Uterus (tissue), 4 donors: ENCODE measurements around the gene TIMM44. TPM values are rescaled to one million over a fixed set of nuclear protein-coding genes. Genes with fewer than 3 reads are reported as not detected.

ENCODE experiments used
- DNase-seq, 2 donors: peaks; one replicate each; pipeline ENCODE4 v3.0.0-alpha.2; 2019 to 2020
- H3K27ac ChIP-seq, 2 donors: fragments of 200-600 bp; sonication (generic); 1 replicate in 1 of 2; 2 replicates in 1 of 2; pipeline ENCODE4 v1.5.1; 2016 to 2018
- H3K27me3 ChIP-seq, 2 donors: fragments of 200-600 bp; sonication (generic); one replicate each; pipeline ENCODE4 v1.5.1; 2018 to 2019; ENCODE audit warnings: control low read depth in 1 of 2
- H3K36me3 ChIP-seq, 2 donors: fragments of 200-600 bp; sonication (generic); one replicate each; pipeline ENCODE4 v1.5.1; 2019; ENCODE audit warnings: control low read depth in 1 of 2
- H3K4me1 ChIP-seq, 2 donors: fragments of 200-600 bp; sonication (generic); one replicate each; pipeline ENCODE4 v1.5.1; 2018 to 2019; ENCODE audit warnings: control low read depth in 1 of 2
- H3K4me3 ChIP-seq, 2 donors: fragments of 200-600 bp; sonication (generic); 1 replicate in 1 of 2; 2 replicates in 1 of 2; pipeline ENCODE4 v1.5.1; 2018 to 2019; ENCODE audit warnings: mild to moderate bottlenecking in 1 of 2
- H3K9me3 ChIP-seq, 2 donors: fragments of 200-600 bp; sonication (generic); one replicate each; pipeline ENCODE4 v1.5.1; 2019; ENCODE audit warnings: control low read depth in 1 of 2
- CTCF ChIP-seq, 4 experiments: fragments of 200-600 bp in 2 of 4; fragments of 450-650 bp in 2 of 4; sonication (generic) in 2 of 4; IDR thresholded peaks; one replicate each; pipeline ENCODE4 v1.5.1; 2016 to 2019; ENCODE audit warnings: antibody characterized with exemption in 4 of 4, mild to moderate bottlenecking in 2 of 4, moderate library complexity in 1 of 4
- POLR2A ChIP-seq, 2 donors: fragments of 450-650 bp; IDR thresholded peaks; one replicate each; pipeline ENCODE4 v1.6.1; 2016; ENCODE audit warnings: antibody characterized with exemption in 2 of 2, mild to moderate bottlenecking in 1 of 2, moderate library complexity in 1 of 2
- intact Hi-C: fragments of 100-400 bp; cut with DNase I; formaldehyde crosslinking; loops from one replicate; pipeline ENCODE4 v1.15.1; 2023; ENCODE audit warnings: low total_unique reads
- total RNA-seq, 4 donors: library from RNA; depleted of rRNA in 3 of 4; stranded (reverse); fragments of >200 nt in 3 of 4; gene quantifications; one replicate each; pipeline versions ENCODE4 v1.1.0 to v1.2.4, GENCODE V29; 2014 to 2023
- donor health status: DM: yes; HTN: yes; CAD: no.

Gene TIMM44
- total RNA-seq, 4 donors from 2014 or later = 41.1 to 117 (median 62.9) TPM

- TF ChIP-seq POLR2A (IDR thresholded peaks at IDR 0.05) (peak in 1 of 2 donors; percentile 48), CTCF (IDR thresholded peaks at IDR 0.05) (peak in 2 of 4 experiments; percentile 32 to 46)
- peak within 1 kb of the TSS; percentile 32 to 53 for H3K4me3 ChIP-seq
- peak; percentile 75 to 87 for DNase-seq
- no peaks in the 10 kb centered on the region for H3K27me3 ChIP-seq
- intact Hi-C loops = no loop called here
- no peaks in the 10 kb centered on the region for H3K9me3 ChIP-seq
- H3K4me1 ChIP-seq = peaks cover 26 to 63% of the 10 kb centered on the region in 2 donors
- H3K36me3 ChIP-seq = no peaks in the 10 kb centered on the region
- peak within 1 kb of the TSS; percentile 97 to 99 for H3K27ac ChIP-seq
Measured at GRCh38 chr19:7926021-7926726, 17.3 kb downstream of the TIMM44 start, which contains the start of gene CTXN1. Gene CTXN1, minus strand, starts transcription at chr19:7926135. Its CDS starts 597 bp downstream, at chr19:7925538.

- Histone ChIP-seq H3K27ac (peak overlapping the region; percentile 88 to 99), H3K27me3 (no peaks in the 10 kb centered on the region), H3K4me3 (peak overlapping the region; percentile 32 to 53), H3K36me3 (no peaks in the 10 kb centered on the region), H3K4me1 (peaks cover 27 to 56% of the 10 kb centered on the region in 2 donors), H3K9me3 (no peaks in the 10 kb centered on the region)
- intact Hi-C loops = no loop called here
- DNase-seq = peak; percentile 81 to 82
- TF ChIP-seq CTCF (IDR thresholded peaks at IDR 0.05) = peak; percentile 59 to 94 (median 84)
- TF ChIP-seq POLR2A (IDR thresholded peaks at IDR 0.05) = peak in 1 of 2 donors; percentile 42
Measured at GRCh38 chr19:7925171-7925851, 18.2 kb downstream of the TIMM44 start.

GRCh38 chr19:7924651-7925170 lies 18.8 kb downstream of the TIMM44 start:
- peak overlapping the region; percentile 32 to 53 for H3K4me3 ChIP-seq
- no peaks in the 10 kb centered on the region for H3K36me3 ChIP-seq
- DNase-seq = peak in 1 of 2 donors; percentile 48
- TF ChIP-seq POLR2A (IDR thresholded peaks at IDR 0.05) (no peak), CTCF (IDR thresholded peaks at IDR 0.05) (no peak)
- H3K27me3 ChIP-seq = no peaks in the 10 kb centered on the region
- intact Hi-C loops = no loop called here
- no peaks in the 10 kb centered on the region for H3K9me3 ChIP-seq
- peaks cover 27 to 50% of the 10 kb centered on the region in 2 donors for H3K4me1 ChIP-seq
- H3K27ac ChIP-seq = peak overlapping the region; percentile 88 to 99

- H3K36me3 ChIP-seq = no peaks in the 10 kb centered on the region
- H3K27ac ChIP-seq = peak overlapping the region; percentile 88 to 99
- peak overlapping the region; percentile 32 to 53 for H3K4me3 ChIP-seq
- TF ChIP-seq CTCF (IDR thresholded peaks at IDR 0.05) = no peak
- TF ChIP-seq POLR2A (IDR thresholded peaks at IDR 0.05) = no peak
- peaks cover 27 to 45% of the 10 kb centered on the region in 2 donors for H3K4me1 ChIP-seq
- no peaks in the 10 kb centered on the region for H3K9me3 ChIP-seq
- intact Hi-C loops = no loop called here
- H3K27me3 ChIP-seq = no peaks in the 10 kb centered on the region
- no peak for DNase-seq
Measured at GRCh38 chr19:7924241-7924640, 19.2 kb downstream of the TIMM44 start.
